Bronchial smooth muscle cell (primary cell): Measurements from ENCODE around the gene PITPNC1. TPM values are rescaled to one million over a fixed set of nuclear protein-coding genes. Genes with fewer than 3 reads are reported as not detected.

Experiments
- total RNA-seq: library from RNA; depleted of rRNA; stranded (reverse); fragments of >200 nt; gene quantifications from 2 replicates; pipeline ENCODE4 v1.2.1, GENCODE V29; 2014

Gene PITPNC1
- 7.3 and 22.5 TPM in 2 replicates for total RNA-seq

GRCh38 chr17:67376737-67377487, at the start of gene PITPNC1:
Gene PITPNC1, plus strand, starts transcription at chr17:67377281.

GRCh38 chr17:67366193-67367157, 10.6 kb upstream of the PITPNC1 start, which contains the start of gene PSMD12:
Gene PSMD12, minus strand, starts transcription at chr17:67366577. Its CDS starts 58 bp downstream, at chr17:67366519.

GRCh38 chr17:67717624-67718324, 340.7 kb downstream of the PITPNC1 start, which contains the start of gene NOL11:
Gene NOL11, plus strand, starts transcription at chr17:67717936. Its CDS starts 12 bp downstream, at chr17:67717948.

Other genes starting within 250 kb of the PITPNC1 start
- gene HELZ, start 132.1 kb upstream of the PITPNC1 start, total RNA-seq = 28.2 and 29.1 TPM in 2 replicates
- 16.2 and 20.2 TPM in 2 replicates for gene PSMD12, start 10.7 kb upstream of the PITPNC1 start, total RNA-seq